ENCODE measurements around the gene TASP1. TPM values are rescaled to one million over a fixed set of nuclear protein-coding genes. Genes with fewer than 3 reads are reported as not detected.
"Not testable (repeated sequence)": the region's sequence is repeated elsewhere in the genome, so short reads cannot be mapped to it uniquely, and the experiment has no call there.

TASP1 gene
- total and polyA plus RNA-seq, 8 donors, result 2.9 to 33.8 (median 6.9) TPM

GRCh38 chr20:13644010-13644409, 5.3 kb upstream of the TASP1 start:
- H3K9me3 ChIP-seq, result no peaks in the 10 kb centered on the region
- H3K27me3 ChIP-seq, result no peaks in the 10 kb centered on the region
- intact Hi-C loops (cut with DNase I; ENCODE audit: low total_unique reads), result no loop called here
- peaks cover 0 to 16% (median 6%) of the 10 kb centered on the region in 4 donors for H3K4me1 ChIP-seq
- no peak overlapping the region for H3K4me3 ChIP-seq
- H3K27ac ChIP-seq, result no peak overlapping the region
- H3K36me3 ChIP-seq, result no peaks in the 10 kb centered on the region
- 39 to 57% (median 51%) methylated on average over 4 of the region's 4 CpGs for WGBS, 5 donors
- TF ChIP-seq POLR2A (IDR thresholded peaks at IDR 0.05), result no peak
- no peak for TF ChIP-seq EP300 (IDR thresholded peaks at IDR 0.05)
- DNase-seq, result no peak

- Histone ChIP-seq H3K36me3 (no peaks in the 10 kb centered on the region), H3K27ac (peak overlapping the region; percentile 52 to 88 (median 84)), H3K27me3 (no peaks in the 10 kb centered on the region), H3K4me1 (peaks cover 0 to 22% (median 9%) of the 10 kb centered on the region in 4 donors), H3K4me3 (peak overlapping the region; percentile 89 to 98 (median 92)), H3K9me3 (no peaks in the 10 kb centered on the region)
- intact Hi-C loops (cut with DNase I; ENCODE audit: low total_unique reads), result no loop called here
- TF ChIP-seq EP300 (IDR thresholded peaks at IDR 0.05), result no peak
- TF ChIP-seq, protein P1, sequence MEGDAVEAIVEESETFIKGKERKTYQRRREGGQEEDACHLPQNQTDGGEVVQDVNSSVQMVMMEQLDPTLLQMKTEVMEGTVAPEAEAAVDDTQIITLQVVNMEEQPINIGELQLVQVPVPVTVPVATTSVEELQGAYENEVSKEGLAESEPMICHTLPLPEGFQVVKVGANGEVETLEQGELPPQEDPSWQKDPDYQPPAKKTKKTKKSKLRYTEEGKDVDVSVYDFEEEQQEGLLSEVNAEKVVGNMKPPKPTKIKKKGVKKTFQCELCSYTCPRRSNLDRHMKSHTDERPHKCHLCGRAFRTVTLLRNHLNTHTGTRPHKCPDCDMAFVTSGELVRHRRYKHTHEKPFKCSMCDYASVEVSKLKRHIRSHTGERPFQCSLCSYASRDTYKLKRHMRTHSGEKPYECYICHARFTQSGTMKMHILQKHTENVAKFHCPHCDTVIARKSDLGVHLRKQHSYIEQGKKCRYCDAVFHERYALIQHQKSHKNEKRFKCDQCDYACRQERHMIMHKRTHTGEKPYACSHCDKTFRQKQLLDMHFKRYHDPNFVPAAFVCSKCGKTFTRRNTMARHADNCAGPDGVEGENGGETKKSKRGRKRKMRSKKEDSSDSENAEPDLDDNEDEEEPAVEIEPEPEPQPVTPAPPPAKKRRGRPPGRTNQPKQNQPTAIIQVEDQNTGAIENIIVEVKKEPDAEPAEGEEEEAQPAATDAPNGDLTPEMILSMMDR (IDR thresholded peaks at IDR 0.05), result no peak
- no peak for DNase-seq
- WGBS, 5 donors, result 2 to 10% (median 6%) methylated on average over 9 of the region's 9 CpGs
These were observed 392 bp upstream of the TASP1 start for GRCh38 chr20:13639150-13639497.

DNA sequence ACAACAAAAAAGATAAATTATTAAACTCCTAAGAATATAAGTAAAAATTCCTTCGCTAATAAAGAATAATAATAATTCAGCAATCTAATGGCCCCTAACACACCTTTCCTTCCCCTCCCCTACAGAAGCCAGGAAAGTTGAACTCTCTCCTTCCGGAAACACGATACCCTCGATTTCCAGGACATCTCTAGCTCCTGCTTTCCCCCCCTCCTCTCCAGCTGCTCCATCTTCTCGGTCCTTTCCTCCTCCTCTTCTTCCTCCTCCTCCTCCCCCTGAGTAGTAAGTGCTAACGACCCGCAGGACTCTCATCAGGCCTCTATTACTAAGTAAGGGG, 603 bp downstream of the TASP1 start:
- Histone ChIP-seq H3K4me1 (peaks cover 0 to 22% (median 9%) of the 10 kb centered on the region in 4 donors), H3K36me3 (no peaks in the 10 kb centered on the region), H3K27ac (peak overlapping the region in 4 of 5 donors; percentile 83 to 88 (median 86)), H3K27me3 (no peaks in the 10 kb centered on the region), H3K4me3 (peak overlapping the region; percentile 89 to 98 (median 92)), H3K9me3 (no peaks in the 10 kb centered on the region)
- peak in 1 of 2 donors; percentile 54 for DNase-seq
- TF ChIP-seq POLR2AphosphoS5 (IDR thresholded peaks at IDR 0.05) (no peak), POLR2A (IDR thresholded peaks at IDR 0.05) (no peak), EP300 (IDR thresholded peaks at IDR 0.05) (no peak)
- TF ChIP-seq, protein P1 (IDR thresholded peaks at IDR 0.05), result no peak
- WGBS, 5 donors, result 1 to 4% (median 3%) methylated on average over 7 of the region's 7 CpGs
- intact Hi-C loops (cut with DNase I; ENCODE audit: low total_unique reads), result no loop called here

- Histone ChIP-seq H3K27ac (no peak overlapping the region), H3K27me3 (no peaks in the 10 kb centered on the region), H3K4me3 (no peak overlapping the region), H3K36me3 (peaks cover 0 to 21% (median 15%) of the 10 kb centered on the region in 4 donors), H3K9me3 (no peaks in the 10 kb centered on the region), H3K4me1 (peaks cover 0 to 12% (median 2%) of the 10 kb centered on the region in 4 donors)
- intact Hi-C loops (cut with DNase I; ENCODE audit: low total_unique reads), result no loop called here
- no peak for DNase-seq
- no peak for TF ChIP-seq POLR2A (IDR thresholded peaks at IDR 0.05)
- no peak for TF ChIP-seq POLR2AphosphoS5 (IDR thresholded peaks at IDR 0.05)
- TF ChIP-seq EP300 (IDR thresholded peaks at IDR 0.05), result no peak
- TF ChIP-seq, protein P1 (IDR thresholded peaks at IDR 0.05), result no peak
- WGBS, 5 donors, result 50 to 81% (median 72%) methylated on average over 1 of the region's 1 CpG
These were observed 6.3 kb downstream of the TASP1 start for GRCh38 chr20:13632431-13632830.

DNA sequence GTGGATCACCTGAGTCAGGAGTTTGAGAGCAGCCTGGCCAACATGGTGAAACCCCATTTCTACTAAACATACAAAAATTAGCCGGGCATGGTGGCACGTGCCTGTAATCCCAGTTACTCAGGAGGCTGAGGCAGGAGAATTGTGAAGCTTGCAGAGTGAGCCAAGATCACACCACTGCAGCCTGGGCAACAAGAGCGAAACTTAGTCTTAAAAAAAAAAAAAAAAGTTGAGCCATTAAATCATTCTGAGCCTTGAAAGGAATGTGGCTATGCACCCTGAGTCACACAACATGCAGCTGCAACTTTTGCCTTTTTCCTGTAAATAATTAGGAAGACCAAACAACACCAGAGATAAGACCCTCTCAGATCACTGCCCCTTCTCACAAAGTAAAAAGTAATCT, 11.2 kb downstream of the TASP1 start:
- DNase-seq; H3K4me3 ChIP-seq; H3K27me3 ChIP-seq; intact Hi-C loops (cut with DNase I; ENCODE audit: low total_unique reads); H3K27ac ChIP-seq; H3K9me3 ChIP-seq: not testable (repeated sequence)
- WGBS, 5 donors, result 68 to 96% (median 90%) methylated on average over 3 of the region's 3 CpGs
- H3K4me1 ChIP-seq, result peaks cover 0 to 15% (median 0%) of the 10 kb centered on the region in 4 donors
- peaks cover 0 to 33% (median 28%) of the 10 kb centered on the region in 4 donors for H3K36me3 ChIP-seq
